Stimulated activated CD4-positive, alpha-beta T cell treated with anti-CD3 and anti-CD28 coated beads, Interleukin-1b, Interleukin-23, amount 100 ng/mL, for 1 hour (primary cell): ENCODE data around the gene PPFIA4.

Experiments used
- DNase-seq, 2 donors: peaks; one replicate each; pipeline ENCODE4 v3.0.0-alpha.2; 2020; ENCODE audit warnings: low read depth in 2 of 2

The PPFIA4 gene

GRCh38 chr1:203040513-203041275, 14.4 kb downstream of the PPFIA4 start:
- no peak for DNase-seq

DNA sequence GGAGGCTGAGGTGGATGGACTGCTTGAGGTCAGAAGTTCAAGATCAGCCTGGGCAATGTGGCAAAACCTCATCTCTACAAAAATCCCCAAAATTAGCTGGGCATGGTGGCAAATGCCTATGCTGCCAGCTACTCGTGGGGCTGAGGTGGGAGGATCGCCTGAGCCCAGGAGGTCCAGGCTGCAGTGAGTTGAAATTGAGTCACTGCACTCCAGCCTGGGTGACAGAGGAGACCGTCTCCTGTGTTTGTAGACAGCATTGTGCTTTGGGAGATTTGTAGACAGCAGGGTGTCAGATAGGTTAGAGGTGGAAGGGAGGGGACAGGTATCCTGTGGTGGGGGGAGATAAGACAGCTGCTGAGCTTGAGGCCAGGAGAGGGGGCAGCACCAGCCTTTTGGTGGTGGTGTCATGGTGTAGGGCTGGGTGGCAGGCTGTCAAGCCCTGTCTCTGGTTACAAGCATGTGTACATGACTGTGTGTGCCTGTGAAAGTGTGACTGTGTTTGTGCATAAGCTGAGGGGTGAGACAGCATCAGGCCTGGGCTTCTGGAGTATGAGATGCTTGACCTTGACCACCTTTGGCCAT, 15.2 kb downstream of the PPFIA4 start:
- DNase-seq: no peak

DNA sequence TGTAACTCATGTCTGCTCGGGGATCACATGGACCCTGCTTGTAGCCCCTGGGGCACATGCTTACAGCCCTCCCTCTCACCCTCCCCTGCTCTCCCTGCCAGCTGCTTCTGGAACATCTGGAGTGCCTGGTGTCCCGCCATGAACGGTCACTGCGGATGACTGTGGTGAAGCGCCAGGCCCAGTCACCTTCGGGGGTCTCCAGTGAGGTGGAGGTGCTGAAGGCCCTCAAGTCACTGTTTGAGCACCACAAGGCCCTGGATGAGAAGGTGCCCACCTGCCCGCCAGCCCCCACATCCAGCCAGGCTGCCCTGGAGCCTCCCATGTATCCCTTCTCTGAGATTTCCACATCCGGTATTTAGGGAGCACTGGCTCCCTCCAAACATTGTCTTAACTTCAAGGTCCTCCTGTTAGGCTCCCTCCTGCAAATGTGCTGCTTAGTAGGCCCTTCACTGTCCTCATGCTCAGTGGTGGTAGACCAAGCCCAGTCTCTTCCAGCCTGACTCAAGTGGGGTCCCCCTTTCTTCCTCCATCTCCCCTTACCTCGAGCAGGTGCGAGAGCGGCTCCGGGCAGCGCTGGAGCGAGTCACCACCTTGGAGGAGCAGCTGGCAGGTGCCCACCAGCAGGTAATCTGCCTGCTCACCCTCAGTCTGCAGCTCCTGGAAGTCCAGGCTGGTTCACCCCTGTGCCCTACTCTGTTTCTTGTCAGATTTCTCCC, 17.7 kb downstream of the PPFIA4 start:
- DNase-seq: no peak

- no peak for DNase-seq
Measured at GRCh38 chr1:203044546-203045250, 18.4 kb downstream of the PPFIA4 start.

GRCh38 chr1:203045336-203045735, 19.0 kb downstream of the PPFIA4 start:
- DNase-seq: no peak

DNA sequence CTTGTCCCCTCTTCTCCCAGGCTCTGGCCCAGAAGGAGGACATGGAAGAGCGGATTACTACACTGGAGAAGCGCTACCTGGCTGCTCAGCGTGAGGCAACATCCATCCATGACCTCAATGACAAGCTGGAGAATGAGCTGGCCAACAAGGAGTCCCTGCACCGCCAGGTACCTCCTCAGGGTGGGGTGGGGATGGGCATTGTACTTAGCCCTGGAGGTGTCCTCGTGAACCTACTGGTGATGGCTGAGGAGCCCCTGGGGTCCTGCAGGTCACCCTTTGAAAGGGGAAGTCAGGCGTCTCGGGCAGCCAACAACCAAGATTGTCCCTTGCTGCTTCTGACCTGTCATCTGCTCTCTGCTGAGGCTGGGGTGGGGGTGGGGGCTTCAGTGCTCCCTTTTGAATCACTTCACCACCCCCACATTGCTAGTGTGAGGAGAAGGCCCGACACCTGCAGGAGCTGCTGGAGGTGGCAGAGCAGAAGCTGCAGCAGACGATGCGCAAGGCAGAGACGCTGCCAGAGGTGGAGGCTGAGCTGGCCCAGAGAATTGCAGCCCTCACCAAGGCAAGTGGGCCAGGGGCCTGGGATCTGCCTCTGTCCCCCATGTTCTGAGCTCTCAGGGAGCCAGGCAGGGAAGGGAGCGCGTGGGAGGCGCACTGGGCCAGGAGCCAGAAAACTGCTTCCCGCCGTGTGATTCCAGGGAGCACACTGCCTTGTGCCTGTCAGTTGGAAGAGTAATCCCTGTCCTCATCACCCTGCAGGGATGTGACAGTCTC, 19.7 kb downstream of the PPFIA4 start:
- no peak for DNase-seq

- DNase-seq: no peak
Measured at GRCh38 chr1:203046984-203047630, 20.8 kb downstream of the PPFIA4 start.

- DNase-seq: no peak
Measured at GRCh38 chr1:203048086-203048485, 21.8 kb downstream of the PPFIA4 start.

GRCh38 chr1:203048555-203049051, 22.3 kb downstream of the PPFIA4 start:
- no peak for DNase-seq

DNA sequence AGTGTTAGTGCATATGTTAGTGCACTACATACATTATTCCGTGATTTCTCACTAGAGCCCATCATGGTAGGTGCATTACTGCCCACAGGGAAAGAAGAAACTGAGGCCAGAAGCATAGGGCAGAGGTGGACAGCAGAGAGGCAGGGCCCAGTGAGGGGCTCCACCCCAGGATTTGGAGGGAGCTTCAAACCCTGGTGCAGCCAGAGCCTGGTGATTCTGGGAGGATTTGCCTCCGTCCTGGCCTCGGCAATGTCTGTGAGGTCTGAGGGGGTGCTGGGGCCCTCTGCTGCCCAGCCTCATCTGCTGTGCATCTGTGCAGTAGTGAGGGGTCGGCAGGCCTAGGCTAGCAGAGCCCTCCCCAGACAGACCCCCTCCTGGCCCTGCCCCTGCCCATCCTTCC, 22.8 kb downstream of the PPFIA4 start:
- DNase-seq: no peak

DNA sequence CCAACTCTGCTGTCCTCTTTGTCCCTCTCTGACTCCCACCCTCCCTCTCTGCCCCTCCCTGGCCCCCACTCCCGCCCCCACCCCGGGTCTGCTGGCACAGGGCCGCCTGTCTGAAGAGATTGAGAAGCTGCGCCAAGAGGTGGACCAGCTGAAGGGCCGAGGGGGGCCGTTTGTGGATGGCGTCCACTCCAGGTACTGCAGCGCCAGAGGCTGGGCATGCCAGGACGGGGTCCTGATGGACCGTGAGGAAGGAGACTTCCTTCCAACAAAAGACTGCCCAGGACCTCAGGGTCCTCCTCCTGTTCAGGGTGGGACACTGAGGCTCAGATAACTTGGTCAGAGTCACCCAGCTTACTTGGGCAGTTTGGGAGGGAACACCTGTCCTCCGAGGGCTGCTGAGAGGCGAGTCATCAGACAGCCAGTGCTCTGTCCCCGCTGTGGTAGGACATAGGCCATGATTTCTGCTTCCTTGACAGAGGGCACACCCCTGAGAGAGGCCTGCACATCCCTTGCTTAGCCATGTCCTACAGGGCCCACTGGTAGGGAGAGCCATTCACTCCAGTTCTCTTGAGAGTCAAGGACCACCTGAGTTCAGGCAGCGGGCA, 23.4 kb downstream of the PPFIA4 start:
- DNase-seq: no peak

- DNase-seq: no peak
Measured at GRCh38 chr1:203050826-203051225, 24.5 kb downstream of the PPFIA4 start.

GRCh38 chr1:203051841-203052324, 25.6 kb downstream of the PPFIA4 start:
- DNase-seq: no peak

DNA sequence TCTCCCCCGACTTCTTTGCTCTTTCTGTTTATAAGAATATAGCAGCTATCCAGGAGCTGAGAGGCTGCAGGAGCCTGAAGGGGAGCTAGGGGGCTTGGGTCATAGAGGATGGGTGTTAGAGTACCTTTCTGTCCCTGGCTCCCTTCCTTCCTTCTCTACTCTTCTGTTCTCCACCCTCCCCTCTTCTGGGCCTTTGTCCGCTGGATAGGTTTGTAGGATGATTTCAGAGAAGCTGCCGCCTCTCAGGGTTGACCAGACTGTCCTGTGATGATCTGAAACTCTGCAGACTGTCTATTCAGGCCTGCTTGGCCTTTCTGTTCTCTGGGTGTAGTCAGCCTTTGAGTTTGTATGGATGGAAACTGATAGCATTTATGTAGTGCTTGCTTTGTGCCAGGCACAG, 26.3 kb downstream of the PPFIA4 start:
- no peak for DNase-seq

DNA sequence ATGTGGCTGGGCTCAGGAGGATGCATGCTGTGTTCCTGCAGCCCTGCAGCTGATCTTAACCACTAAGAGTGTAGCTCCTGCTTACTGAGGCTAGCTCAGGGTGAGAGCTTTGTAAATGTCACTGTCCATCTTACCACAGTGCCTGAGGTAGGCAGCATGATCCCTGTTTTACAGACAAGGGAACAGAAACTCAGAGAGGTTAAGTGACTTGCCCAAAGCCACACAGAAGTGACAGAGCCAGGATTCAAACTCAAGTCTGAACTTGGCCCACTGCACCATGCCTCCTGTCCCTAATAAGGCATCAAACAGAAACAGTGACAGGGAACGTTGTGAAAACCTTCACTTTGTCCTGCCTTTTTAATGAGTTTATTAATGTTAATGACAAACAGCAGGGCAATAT, 27.9 kb downstream of the PPFIA4 start:
- no peak for DNase-seq

GRCh38 chr1:203054642-203055041, 28.4 kb downstream of the PPFIA4 start:
- DNase-seq: no peak

DNA sequence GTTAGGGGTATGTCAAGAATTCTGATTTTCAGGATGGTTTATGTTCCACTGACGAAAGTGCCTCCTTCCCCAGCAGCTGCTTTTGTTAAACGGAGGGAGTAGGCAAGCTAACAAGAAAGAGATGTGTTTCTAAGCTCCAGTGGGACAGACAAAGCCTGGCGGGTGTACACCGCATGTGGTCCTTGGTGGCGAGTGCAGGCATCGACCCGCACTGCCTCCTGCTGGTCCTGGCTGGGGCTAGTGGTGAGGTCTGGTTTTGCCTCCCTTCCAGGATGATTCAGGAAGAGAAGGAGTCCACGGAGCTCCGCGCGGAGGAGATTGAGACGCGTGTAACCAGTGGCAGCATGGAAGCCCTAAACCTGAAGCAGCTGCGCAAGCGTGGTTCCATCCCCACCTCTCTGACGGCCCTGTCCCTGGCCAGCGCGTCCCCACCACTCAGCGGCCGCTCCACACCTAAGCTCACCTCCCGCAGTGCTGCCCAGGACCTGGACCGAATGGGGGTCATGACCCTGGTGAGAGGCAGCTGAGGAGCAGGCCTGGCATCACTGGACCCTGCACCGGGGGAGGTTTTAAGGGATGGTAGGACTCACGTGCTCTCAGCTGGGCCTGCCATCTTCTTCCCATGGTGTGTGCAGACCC, 29.0 kb downstream of the PPFIA4 start:
- DNase-seq: no peak

- DNase-seq: no peak
Measured at GRCh38 chr1:203056012-203056411, 29.7 kb downstream of the PPFIA4 start.

DNA sequence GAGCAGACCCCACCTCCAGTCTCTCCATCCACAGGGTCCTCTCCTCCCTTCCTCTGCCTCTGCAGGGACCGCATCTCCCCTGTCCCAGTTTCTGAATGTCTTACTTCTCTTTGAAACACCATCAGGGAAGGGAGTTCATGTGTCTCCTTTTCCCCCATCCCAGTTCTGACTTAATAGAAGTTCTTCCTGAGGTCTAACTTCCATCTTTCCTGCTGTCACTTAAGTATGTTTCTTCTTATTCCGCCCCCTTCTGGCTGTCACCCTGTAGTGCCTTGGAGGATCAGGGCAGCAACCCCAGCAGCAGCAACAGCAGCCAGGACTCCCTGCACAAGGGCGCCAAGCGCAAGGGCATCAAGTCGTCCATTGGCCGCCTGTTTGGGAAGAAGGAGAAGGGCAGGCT, 30.2 kb downstream of the PPFIA4 start:
- DNase-seq: no peak
